Thoracic aorta (tissue), 2 donors: ENCODE measurements around the gene DIS3L2. TPM values are rescaled to one million over a fixed set of nuclear protein-coding genes. Genes with fewer than 3 reads are reported as not detected.

ENCODE experiments used
- ATAC-seq: fragments of 150-250 bp; one replicate; pipeline ENCODE4 v1.8.0; 2017; ENCODE audit warnings: low read depth; ENCODE audit not compliant: insufficient number of reproducible peaks, low FRiP score
- DNase-seq: peaks from one replicate; pipeline ENCODE4 v3.0.0-alpha.2; 2020; ENCODE audit warnings: low spot score
- H3K27ac ChIP-seq, 2 donors: fragments of 200-600 bp; sonication (generic); 1 replicate in 1 of 2; 2 replicates in 1 of 2; pipeline ENCODE4 v1.5.1; 2016; ENCODE audit warnings: mild to moderate bottlenecking in 2 of 2, moderate library complexity in 2 of 2
- H3K27me3 ChIP-seq: fragments of 200-600 bp; sonication (generic); replicated peaks from 2 replicates; pipeline ENCODE4 v1.6.0; 2016; ENCODE audit warnings: mild to moderate bottlenecking; ENCODE audit not compliant: insufficient read depth
- H3K36me3 ChIP-seq: fragments of 200-600 bp; sonication (generic); one replicate; pipeline ENCODE4 v1.5.1; 2016
- H3K4me1 ChIP-seq, 2 donors: fragments of 200-600 bp; sonication (generic); 1 replicate in 1 of 2; 2 replicates in 1 of 2; pipeline versions ENCODE4 v1.5.1 to v1.6.0; 2016; ENCODE audit warnings: low read depth in 2 of 2, mild to moderate bottlenecking in 1 of 2; ENCODE audit not compliant: control insufficient read depth in 1 of 2
- H3K4me3 ChIP-seq: fragments of 200-600 bp; sonication (generic); 2 replicates; pipeline ENCODE4 v1.5.1; 2016; ENCODE audit warnings: mild to moderate bottlenecking
- H3K9me3 ChIP-seq: fragments of 200-600 bp; sonication (generic); 2 replicates; pipeline ENCODE4 v1.5.1; 2016
- CTCF ChIP-seq: fragments of 200-600 bp; sonication (generic); IDR thresholded peaks from one replicate; pipeline ENCODE4 v1.5.1; 2019; ENCODE audit warnings: antibody characterized with exemption
- total RNA-seq, 2 donors: library from RNA; depleted of rRNA; stranded (reverse); fragments of >200 nt; gene quantifications; one replicate each; pipeline versions ENCODE4 v1.1.0 to v1.2.3, GENCODE V29; 2016

The DIS3L2 gene
- total RNA-seq, 2 donors from 2014 or later, result 26.4 to 32.5 TPM

- TF ChIP-seq CTCF, result no peak
- Histone ChIP-seq H3K27me3 (no peaks in the 10 kb centered on the region), H3K27ac (no peak overlapping the region), H3K36me3 (no peaks in the 10 kb centered on the region), H3K9me3 (no peaks in the 10 kb centered on the region), H3K4me3 (no peak overlapping the region), H3K4me1 (no peaks in the 10 kb centered on the region)
- no peak for DNase-seq
- no peak for ATAC-seq
These were observed 314.7 kb downstream of the DIS3L2 start for GRCh38 chr2:232276084-232276732.

GRCh38 chr2:232276733-232277313 lies 315.3 kb downstream of the DIS3L2 start:
- no peak overlapping the region for H3K4me3 ChIP-seq
- H3K36me3 ChIP-seq, result no peaks in the 10 kb centered on the region
- DNase-seq, result no peak
- H3K9me3 ChIP-seq, result no peaks in the 10 kb centered on the region
- no peak overlapping the region for H3K27ac ChIP-seq
- H3K27me3 ChIP-seq, result no peaks in the 10 kb centered on the region
- no peaks in the 10 kb centered on the region for H3K4me1 ChIP-seq
- no peak for ATAC-seq
- TF ChIP-seq CTCF, result no peak

GRCh38 chr2:232278534-232278933 lies 317.0 kb downstream of the DIS3L2 start:
- H3K27me3 ChIP-seq, result no peaks in the 10 kb centered on the region
- ATAC-seq, result no peak
- H3K4me1 ChIP-seq, result no peaks in the 10 kb centered on the region
- TF ChIP-seq CTCF, result no peak
- DNase-seq, result no peak
- no peaks in the 10 kb centered on the region for H3K9me3 ChIP-seq
- H3K27ac ChIP-seq, result no peak overlapping the region
- no peaks in the 10 kb centered on the region for H3K36me3 ChIP-seq
- no peak overlapping the region for H3K4me3 ChIP-seq

- H3K36me3 ChIP-seq, result no peaks in the 10 kb centered on the region
- ATAC-seq (no peak), DNase-seq (no peak)
- no peak overlapping the region for H3K4me3 ChIP-seq
- no peaks in the 10 kb centered on the region for H3K4me1 ChIP-seq
- TF ChIP-seq CTCF, result no peak
- H3K9me3 ChIP-seq, result no peaks in the 10 kb centered on the region
- no peak overlapping the region for H3K27ac ChIP-seq
- H3K27me3 ChIP-seq, result no peaks in the 10 kb centered on the region
These were observed 318.8 kb downstream of the DIS3L2 start for GRCh38 chr2:232280341-232280740.

- Histone ChIP-seq H3K9me3 (no peaks in the 10 kb centered on the region), H3K36me3 (no peaks in the 10 kb centered on the region), H3K27ac (no peak overlapping the region), H3K4me3 (no peak overlapping the region), H3K27me3 (no peaks in the 10 kb centered on the region), H3K4me1 (peaks cover 0 to 9% of the 10 kb centered on the region in 2 donors)
- DNase-seq (no peak), ATAC-seq (no peak)
- TF ChIP-seq CTCF, result no peak
These were observed 320.5 kb downstream of the DIS3L2 start for GRCh38 chr2:232281858-232282507.
